Naive thymus-derived CD4-positive, alpha-beta T cell (primary cell): Measurements from ENCODE around the gene ECSIT. TPM values are rescaled to one million over a fixed set of nuclear protein-coding genes. Genes with fewer than 3 reads are reported as not detected.
"Not testable (repeated sequence)": the region's sequence is repeated elsewhere in the genome, so short reads cannot be mapped to it uniquely, and the experiment has no call there.

Experiments
- ATAC-seq: fragments of 150-1000 bp; cut with Tn5 transposase; 2 replicates; pipeline ENCODE4 v1.10.0; 2021; ENCODE audit warnings: mild to moderate bottlenecking, moderate library complexity
- CTCF ChIA-PET: fragments of 350-600 bp; sonication (Branson Sonifier 250); formaldehyde crosslinking; loops from one replicate; lab custom pipeline; 2021; ENCODE audit warnings: antibody characterized with exemption; lab: Charles Lee
- POLR2A ChIA-PET: fragments of 350-600 bp; sonication (Branson Sonifier 250); formaldehyde crosslinking; loops from one replicate; lab custom pipeline; 2021; ENCODE audit warnings: antibody characterized with exemption, inconsistent platforms; lab: Charles Lee
- DNase-seq, 9 donors: peaks; one replicate each; pipeline versions ENCODE4 v3.0.0 to v3.0.0-alpha.2; 2020 to 2022; ENCODE audit warnings: mixed read lengths in 1 of 9
- H3K27ac ChIP-seq: one replicate; pipeline ENCODE4 v1.7.0; 2013; ENCODE audit warnings: mild to moderate bottlenecking, low read depth, low read length, moderate library complexity
- H3K27me3 ChIP-seq, 2 donors: one replicate each; pipeline ENCODE4 v1.7.0; 2013; ENCODE audit warnings: low read length in 2 of 2, mild to moderate bottlenecking in 2 of 2, moderate library complexity in 2 of 2; ENCODE audit not compliant: control insufficient read depth in 2 of 2, insufficient read depth in 2 of 2
- H3K36me3 ChIP-seq, 3 experiments: 1 replicate in 2 of 3; 2 replicates in 1 of 3; pipeline ENCODE4 v1.7.0; 2013; ENCODE audit warnings: low read length in 3 of 3, mild to moderate bottlenecking in 3 of 3, moderate library complexity in 1 of 3; ENCODE audit not compliant: insufficient read depth in 3 of 3, control insufficient read depth in 2 of 3
- H3K4me1 ChIP-seq, 2 donors: one replicate each; pipeline ENCODE4 v1.7.0; 2013; ENCODE audit warnings: low read length in 2 of 2, mild to moderate bottlenecking in 2 of 2, moderate library complexity in 1 of 2; ENCODE audit not compliant: control insufficient read depth in 2 of 2, insufficient read depth in 2 of 2
- H3K4me3 ChIP-seq: 2 replicates; pipeline ENCODE4 v1.7.0; 2013; ENCODE audit warnings: mild to moderate bottlenecking, low read length
- H3K9me3 ChIP-seq, 3 experiments: 1 replicate in 2 of 3; 2 replicates in 1 of 3; pipeline ENCODE4 v1.7.0; 2013; ENCODE audit warnings: low read length in 3 of 3; ENCODE audit not compliant: control insufficient read depth in 2 of 3
- H3K27ac Mint-ChIP-seq, 9 donors: one replicate each; pipeline ENCODE4 v1.8.0; 2020 to 2022; ENCODE audit warnings: mixed read lengths in 9 of 9, mild to moderate bottlenecking in 8 of 9, moderate library complexity in 5 of 9, inconsistent platforms in 2 of 9
- H3K27me3 Mint-ChIP-seq, 5 donors: one replicate each; pipeline ENCODE4 v1.8.0; 2021 to 2022; ENCODE audit warnings: mixed read lengths in 5 of 5, mild to moderate bottlenecking in 1 of 5
- H3K36me3 Mint-ChIP-seq, 5 donors: one replicate each; pipeline ENCODE4 v1.8.0; 2020 to 2022; ENCODE audit warnings: mixed read lengths in 5 of 5, mild to moderate bottlenecking in 3 of 5, inconsistent platforms in 1 of 5
- H3K4me1 Mint-ChIP-seq, 7 donors: one replicate each; pipeline ENCODE4 v1.8.0; 2020 to 2022; ENCODE audit warnings: mixed read lengths in 7 of 7, mild to moderate bottlenecking in 3 of 7, inconsistent platforms in 1 of 7
- H3K4me3 Mint-ChIP-seq, 10 donors: one replicate each; pipeline ENCODE4 v1.8.0; 2020 to 2022; ENCODE audit warnings: mild to moderate bottlenecking in 10 of 10, mixed read lengths in 10 of 10, moderate library complexity in 6 of 10, inconsistent platforms in 2 of 10
- H3K9me3 Mint-ChIP-seq, 11 donors: one replicate each; pipeline ENCODE4 v1.8.0; 2020 to 2022; ENCODE audit warnings: mixed read lengths in 11 of 11, mild to moderate bottlenecking in 4 of 11, inconsistent platforms in 1 of 11, moderate library complexity in 1 of 11
- intact Hi-C, 2 donors: fragments of 100-400 bp; cut with micrococcal nuclease; formaldehyde crosslinking; loops; one replicate each; pipeline ENCODE4 v1.15.1; 2023
- polyA plus RNA-seq, 2 donors: library from polyadenylated mRNA; unstranded; fragments of 300-500 nt; fragmentation: Illumina TruSeq; gene quantifications; one replicate each; pipeline ENCODE4 v1.2.3, GENCODE V29; 2021
- total RNA-seq, 6 experiments: library from RNA in 5 of 6; stranded (reverse) in 5 of 6; gene quantifications; 1 replicate in 5 of 6; 2 replicates in 1 of 6; pipeline ENCODE4 v1.2.3 and lab custom pipeline; 2021 to 2026

ECSIT gene
- 10 to 100 TPM; 25.8 to 50.3 (median 32.5) TPM for total RNA-seq
- 10 to 100 TPM; 36.0 to 46.2 TPM for polyA plus RNA-seq
- 33.5 reads per million, percentile 62 among the genes with 10 or more reads in this experiment for total RNA-seq (lab: John Stamatoyannopoulos, UW)

GRCh38 chr19:11528551-11529341 is at the start of gene ECSIT:
Gene ECSIT, minus strand, starts transcription at chr19:11529134. Its CDS starts 9,964 bp downstream, at chr19:11519170.
- DNase-seq (peak; percentile 78 to 93 (median 89)), ATAC-seq (peak; percentile 99)
- POLR2A ChIA-PET, result interaction anchor here (0.6 to 2.6 kb wide), 9 partner anchors 10 to 438 kb away, joined by 3 to 17 read pairs (median 3); partner anchors contain the start of genes ELOF1, ODAD3, PRKCSH and SWSAP1
- Mint-ChIP-seq H3K36me3 (peaks cover 0 to 5% (median 5%) of the 10 kb centered on the region in 5 donors), H3K4me3 (peak within 1 kb of the TSS; percentile 89 to 99 (median 96)), H3K27me3 (no peaks in the 10 kb centered on the region), H3K27ac (peak within 1 kb of the TSS; percentile 85 to 96 (median 94)), H3K9me3 (no peaks in the 10 kb centered on the region), H3K4me1 (peaks cover 12 to 27% (median 21%) of the 10 kb centered on the region in 7 donors)
- Histone ChIP-seq H3K4me3 (peak within 1 kb of the TSS; percentile 90), H3K36me3 (peaks cover 0 to 8% (median 0%) of the 10 kb centered on the region in 3 experiments), H3K27me3 (no peaks in the 10 kb centered on the region), H3K9me3 (no peaks in the 10 kb centered on the region), H3K4me1 (peaks cover 8 to 10% of the 10 kb centered on the region in 2 donors), H3K27ac (peak within 1 kb of the TSS; percentile 77)
- intact Hi-C loops, result loop anchor here (1.0 to 10.0 kb wide), 7 partner anchors 8 to 1156 kb away; partner anchors contain the start of genes ELOF1 (in 2 of the 2), ODAD3 (in 2 of the 2), PRKCSH (in 2 of the 2) and ZNF653 (in 2 of the 2)
- CTCF ChIA-PET, result no interaction called here

GRCh38 chr19:11577451-11578257 is 48.7 kb upstream of the ECSIT start, which contains the start of gene ACP5:
Gene ACP5, minus strand, starts transcription at chr19:11577645. Its CDS starts 328 bp downstream, at chr19:11577317.
- H3K27ac Mint-ChIP-seq, result peak within 1 kb of the TSS; percentile 33 to 93 (median 85)
- POLR2A ChIA-PET, result interaction anchor here (0.8 to 6.0 kb wide), 3 partner anchors 8 to 203 kb away, joined by 3 to 33 read pairs (median 3); partner anchors contain the start of genes ELOF1 and SWSAP1
- Histone ChIP-seq H3K4me1 (peaks cover 9 to 36% of the 10 kb centered on the region in 2 donors), H3K4me3 (peak within 1 kb of the TSS; percentile 65), H3K27ac (peak within 1 kb of the TSS; percentile 75), H3K36me3 (peaks cover 0 to 18% (median 0%) of the 10 kb centered on the region in 3 experiments), H3K9me3 (no peaks in the 10 kb centered on the region), H3K27me3 (no peaks in the 10 kb centered on the region)
- CTCF ChIA-PET, result interaction anchor here (1.8 kb wide), 1 partner anchor 10 kb away, joined by 4 read pairs; no protein-coding TSS in a partner anchor
- H3K36me3 Mint-ChIP-seq, result peaks cover 0 to 15% (median 0%) of the 10 kb centered on the region in 5 donors
- no peaks in the 10 kb centered on the region for H3K9me3 Mint-ChIP-seq
- H3K4me1 Mint-ChIP-seq, result peaks cover 16 to 47% (median 32%) of the 10 kb centered on the region in 7 donors
- H3K4me3 Mint-ChIP-seq, result peak within 1 kb of the TSS; percentile 72 to 89 (median 84)
- intact Hi-C loops, result loop anchor here in 1 of 2 donors (1.0 to 2.0 kb wide), 2 partner anchors 17 to 72 kb away; partner anchors contain the start of gene ZNF653
- DNase-seq (peak in 5 of 9 donors; percentile 16 to 41 (median 29)), ATAC-seq (no peak)
- no peaks in the 10 kb centered on the region for H3K27me3 Mint-ChIP-seq

GRCh38 chr19:11576227-11576626 is 47.3 kb upstream of the ECSIT start:
- H3K4me1 ChIP-seq, result peaks cover 5 to 29% of the 10 kb centered on the region in 2 donors
- ATAC-seq, result no peak
- Mint-ChIP-seq H3K4me1 (peaks cover 5 to 36% (median 22%) of the 10 kb centered on the region in 7 donors), H3K27me3 (no peaks in the 10 kb centered on the region), H3K9me3 (no peaks in the 10 kb centered on the region), H3K4me3 (peak overlapping the region in 4 of 10 donors; percentile 12 to 45 (median 36)), H3K36me3 (peaks cover 0 to 15% (median 0%) of the 10 kb centered on the region in 5 donors), H3K27ac (peak overlapping the region in 6 of 9 donors; percentile 9 to 75 (median 58))
- peaks cover 0 to 18% (median 0%) of the 10 kb centered on the region in 3 experiments for H3K36me3 ChIP-seq
- H3K27me3 ChIP-seq, result no peaks in the 10 kb centered on the region
- no peak overlapping the region for H3K4me3 ChIP-seq
- no peak overlapping the region for H3K27ac ChIP-seq
- DNase-seq, result no peak
- POLR2A ChIA-PET, result no interaction called here
- CTCF ChIA-PET, result interaction anchor here (0.5 to 0.6 kb wide), 2 partner anchors 32 to 586 kb away, joined by 3 to 4 read pairs; partner anchors contain the start of gene ZNF136
- intact Hi-C loops, result no loop called here
- no peaks in the 10 kb centered on the region for H3K9me3 ChIP-seq

GRCh38 chr19:11574689-11575088 is 45.8 kb upstream of the ECSIT start:
- Mint-ChIP-seq H3K36me3 (peaks cover 0 to 15% (median 0%) of the 10 kb centered on the region in 5 donors), H3K27ac (peak overlapping the region in 3 of 9 donors; percentile 25 to 55 (median 48)), H3K4me1 (peaks cover 0 to 23% (median 16%) of the 10 kb centered on the region in 7 donors), H3K4me3 (no peak overlapping the region), H3K9me3 (no peaks in the 10 kb centered on the region), H3K27me3 (no peaks in the 10 kb centered on the region)
- H3K27ac ChIP-seq, result no peak overlapping the region
- ATAC-seq (no peak), DNase-seq (no peak)
- intact Hi-C loops, result no loop called here
- no peaks in the 10 kb centered on the region for H3K27me3 ChIP-seq
- peaks cover 0 to 18% (median 0%) of the 10 kb centered on the region in 3 experiments for H3K36me3 ChIP-seq
- ChIA-PET CTCF (interaction anchor here (0.5 kb wide), 1 partner anchor 1154 kb away, joined by 4 read pairs; no protein-coding TSS in a partner anchor), POLR2A (no interaction called here)
- H3K4me3 ChIP-seq, result no peak overlapping the region
- H3K9me3 ChIP-seq, result no peaks in the 10 kb centered on the region
- peaks cover 5 to 14% of the 10 kb centered on the region in 2 donors for H3K4me1 ChIP-seq

- CTCF ChIA-PET, H3K9me3 ChIP-seq, H3K27me3 ChIP-seq, H3K27me3 Mint-ChIP-seq, H3K4me3 Mint-ChIP-seq, H3K27ac Mint-ChIP-seq, H3K27ac ChIP-seq, H3K9me3 Mint-ChIP-seq, POLR2A ChIA-PET, DNase-seq, intact Hi-C loops, H3K4me1 ChIP-seq, ATAC-seq, H3K4me3 ChIP-seq: not testable (repeated sequence)
- H3K36me3 ChIP-seq, result peaks cover 0 to 18% (median 0%) of the 10 kb centered on the region in 3 experiments
- H3K36me3 Mint-ChIP-seq, result peaks cover 0 to 15% (median 0%) of the 10 kb centered on the region in 5 donors
- peaks cover 0 to 18% (median 15%) of the 10 kb centered on the region in 7 donors for H3K4me1 Mint-ChIP-seq
Observed at GRCh38 chr19:11573763-11574162, 44.8 kb upstream of the ECSIT start.
